CD4-positive, alpha-beta T cell treated with Interleukin-17A for 1 hour (primary cell): Measurements from ENCODE around the gene USP8.

Experiments
- DNase-seq: peaks from one replicate; pipeline ENCODE4 v3.0.0-alpha.2; 2020

The USP8 gene

DNA sequence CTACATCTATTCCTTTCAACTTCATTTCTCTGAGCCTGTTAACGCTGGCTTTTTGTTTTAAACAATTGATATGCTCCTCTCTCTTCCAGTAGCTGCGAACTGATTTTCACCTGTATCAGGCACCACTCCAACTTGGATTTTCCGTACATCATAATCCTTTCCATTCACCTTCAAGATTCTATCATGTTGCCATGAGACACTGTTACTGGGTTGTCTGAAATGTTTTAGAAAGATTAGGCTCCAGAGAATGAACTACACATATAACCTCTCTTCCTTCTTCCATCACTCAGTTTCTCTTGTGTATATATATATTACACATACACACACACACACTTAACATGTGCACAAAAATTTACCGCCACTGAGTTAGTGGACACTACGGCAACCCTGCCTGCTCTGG is 122.4 kb downstream of the USP8 start, which contains the start of gene USP50:
TSS of gene USP50 (minus strand) at position 101 of the 400 bp plus-strand sequence. CDS start 141 bp downstream, outside the sequence.
- no peak for DNase-seq

DNA sequence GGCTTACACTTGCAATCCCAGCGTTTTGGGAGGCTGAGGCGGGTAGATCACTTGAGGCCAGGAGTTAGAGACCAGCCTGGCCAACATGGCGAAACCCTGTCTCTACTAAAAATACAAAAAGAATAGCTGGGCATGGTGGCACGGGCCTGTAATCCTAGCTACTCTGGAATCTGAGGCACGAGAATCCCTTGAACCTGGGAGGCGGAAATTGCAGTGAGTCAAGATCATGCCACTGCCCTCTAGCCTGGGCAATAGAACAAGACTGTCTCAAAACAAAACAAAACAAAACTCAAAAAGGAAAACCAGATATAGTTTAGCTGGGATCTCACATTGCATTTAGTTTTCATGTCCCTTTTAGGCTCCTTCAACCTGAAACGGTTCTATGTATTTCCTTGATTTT is 125.1 kb downstream of the USP8 start:
- no peak for DNase-seq

GRCh38 chr15:50552238-50552637 is 128.0 kb downstream of the USP8 start:
- no peak for DNase-seq

DNA sequence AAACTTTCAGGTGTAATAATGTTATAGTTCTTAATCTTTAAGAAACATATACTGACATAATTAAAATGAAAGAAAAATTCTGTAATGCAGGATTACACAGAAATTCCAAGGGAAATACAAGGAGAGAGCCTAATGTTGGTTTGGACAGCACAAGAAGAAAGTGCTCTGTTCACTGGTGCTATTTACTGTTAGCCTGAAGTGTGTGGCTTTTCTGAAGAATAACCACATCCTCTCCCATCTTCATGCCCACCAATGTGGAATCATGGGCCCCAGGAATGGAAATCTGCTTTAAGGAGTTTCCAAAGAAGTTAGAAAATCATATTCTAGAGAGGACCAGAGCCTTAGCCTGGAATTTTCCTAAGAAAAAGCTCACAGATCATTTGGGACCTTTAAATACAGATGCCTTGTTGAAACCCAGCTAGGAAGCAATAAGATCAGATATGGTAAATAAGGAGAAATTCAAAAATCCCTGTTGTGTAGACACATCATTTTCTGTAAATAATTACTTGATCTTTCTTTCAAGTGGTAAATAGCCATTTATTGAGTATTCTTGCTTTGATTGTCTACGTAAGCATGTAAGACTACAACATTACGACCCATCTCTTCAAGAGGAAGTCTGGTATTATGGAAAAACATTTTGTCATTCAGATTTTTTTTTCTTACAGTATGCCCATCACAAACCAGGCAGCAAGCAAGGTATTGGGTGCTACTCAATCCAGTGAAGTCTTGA is 132.6 kb downstream of the USP8 start:
- DNase-seq, result no peak

DNA sequence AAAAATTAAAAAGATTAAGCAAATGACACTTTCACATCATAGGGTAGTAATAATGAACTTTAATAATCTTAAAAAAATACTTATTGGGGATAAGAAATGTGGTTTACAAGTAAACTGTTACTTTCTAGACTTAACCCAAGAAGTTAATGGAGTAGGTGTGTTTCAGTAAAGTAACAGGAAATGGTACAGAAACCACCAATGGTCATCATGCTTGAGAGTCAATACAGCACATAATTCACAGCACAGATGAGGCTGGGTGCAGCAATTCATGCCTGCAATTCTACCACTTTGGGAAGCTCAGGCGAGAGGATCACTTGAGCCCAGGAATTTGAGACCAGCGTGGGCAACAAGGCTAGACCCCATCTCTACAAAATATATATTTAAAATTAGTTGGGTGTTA is 133.8 kb downstream of the USP8 start:
- no peak for DNase-seq

GRCh38 chr15:50562735-50563640 is 138.8 kb downstream of the USP8 start:
- no peak for DNase-seq

DNA sequence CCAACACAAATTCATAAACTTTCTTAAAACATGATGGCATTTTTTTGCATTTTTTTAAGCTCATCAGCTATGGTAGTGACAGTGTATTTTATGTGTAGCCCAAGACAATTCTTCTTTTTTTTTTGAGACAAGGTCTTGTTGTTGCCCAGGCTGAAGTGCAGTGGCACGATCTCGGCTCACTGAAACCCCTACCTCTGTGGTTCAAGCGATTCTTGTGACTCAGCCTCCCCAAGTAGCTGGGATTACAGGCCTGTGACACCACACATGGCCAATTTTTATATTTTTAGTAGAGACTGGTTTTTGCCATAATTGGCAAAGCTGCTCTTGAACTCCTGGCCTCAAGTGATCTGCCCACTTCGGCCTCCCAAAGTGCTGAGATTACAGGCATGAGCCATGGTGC is 139.6 kb downstream of the USP8 start:
- no peak for DNase-seq
